H1 (cell line): ENCODE measurements around the gene KIF27. TPM values are rescaled to one million over a fixed set of nuclear protein-coding genes. Genes with fewer than 3 reads are reported as not detected.

ENCODE experiments used
- CTCF ChIA-PET: fragments of 300-600 bp; sonication (Branson Sonifier 250); formaldehyde crosslinking; loops from one replicate; lab custom pipeline; 2021; ENCODE audit not compliant: partially characterized antibody; lab: Charles Lee
- POLR2A ChIA-PET: fragments of 300-600 bp; sonication (Branson Sonifier 250); formaldehyde crosslinking; loops from one replicate; lab custom pipeline; 2021; ENCODE audit warnings: inconsistent platforms; ENCODE audit not compliant: partially characterized antibody; lab: Charles Lee
- DNase-seq, 2 experiments: peaks; one replicate each; pipeline versions ENCODE4 v3.0.0 to v3.0.0-alpha.2; 2010 to 2022; ENCODE audit warnings: low spot score in 2 of 2, low read depth in 1 of 2, mixed read lengths in 1 of 2
- FAIRE-seq: peaks from 2 replicates; lab custom pipeline; 2011; peaks lifted over from hg19 to GRCh38; lab: Jason Lieb, UNC
- H2AFZ ChIP-seq: 2 replicates; pipeline ENCODE4 v1.8.1; 2012; ENCODE audit warnings: low read length, inconsistent platforms
- H2AK5ac ChIP-seq: 2 replicates; pipeline ENCODE4 v1.6.1; 2013; ENCODE audit warnings: low read depth, low read length
- H2BK120ac ChIP-seq: replicated peaks from 2 replicates; pipeline ENCODE3; 2013; ENCODE audit warnings: low read depth, low read length, inconsistent platforms
- H2BK12ac ChIP-seq: 2 replicates; pipeline ENCODE4 v1.6.1; 2013; ENCODE audit warnings: low read depth, low read length
- H2BK15ac ChIP-seq: 2 replicates; pipeline ENCODE4 v1.6.1; 2013; ENCODE audit warnings: low read length
- H2BK20ac ChIP-seq: 2 replicates; pipeline ENCODE4 v1.6.1; 2013; ENCODE audit warnings: low read length
- H2BK5ac ChIP-seq: 2 replicates; pipeline ENCODE4 v1.6.1; 2013; ENCODE audit warnings: low read depth, low read length
- H3K14ac ChIP-seq: 2 replicates; pipeline ENCODE4 v1.6.1; 2013; ENCODE audit warnings: inconsistent platforms; ENCODE audit not compliant: insufficient read length
- H3K18ac ChIP-seq: 2 replicates; pipeline ENCODE4 v1.6.1; 2013; ENCODE audit warnings: low read length; ENCODE audit errors: extremely low read depth
- H3K23ac ChIP-seq: 2 replicates; pipeline ENCODE4 v1.6.1; 2013; ENCODE audit warnings: inconsistent platforms; ENCODE audit not compliant: insufficient read length
- H3K23me2 ChIP-seq: 2 replicates; pipeline ENCODE4 v1.6.1; 2013; ENCODE audit warnings: low read depth, low read length
- H3K27ac ChIP-seq: 2 replicates; pipeline ENCODE4 v1.6.1; 2011; ENCODE audit warnings: low read depth, low read length, inconsistent platforms
- H3K27me3 ChIP-seq, 4 experiments: replicated peaks in 1 of 4; 1 replicate in 1 of 4; 2 replicates in 3 of 4; pipeline versions ENCODE4 v1.6.1 to v1.8.1; 2011 to 2013; ENCODE audit warnings: low read length in 3 of 4, mild to moderate bottlenecking in 3 of 4, inconsistent platforms in 2 of 4, mixed read lengths in 2 of 4, moderate library complexity in 1 of 4; ENCODE audit not compliant: control insufficient read depth in 3 of 4, insufficient read depth in 3 of 4; ENCODE audit errors: extremely low read depth in 1 of 4
- H3K36me3 ChIP-seq, 4 experiments: 2 replicates each; pipeline versions ENCODE4 v1.6.1 to v1.8.1; 2011 to 2013; ENCODE audit warnings: mild to moderate bottlenecking in 4 of 4, low read length in 3 of 4, moderate library complexity in 2 of 4, control low read depth in 1 of 4, inconsistent platforms in 1 of 4; ENCODE audit not compliant: insufficient read depth in 4 of 4, control insufficient read depth in 2 of 4
- H3K4ac ChIP-seq: replicated peaks from 2 replicates; pipeline ENCODE3; 2013; ENCODE audit warnings: low read length, low read depth, mixed read lengths, inconsistent platforms; ENCODE audit not compliant: insufficient read length
- H3K4me1 ChIP-seq, 4 experiments: replicated peaks in 1 of 4; 1 replicate in 1 of 4; 2 replicates in 3 of 4; pipeline versions ENCODE4 v1.6.1 to v1.8.1; 2011 to 2013; ENCODE audit warnings: low read length in 3 of 4, inconsistent platforms in 2 of 4, mixed read lengths in 1 of 4; ENCODE audit not compliant: insufficient read depth in 4 of 4, control insufficient read depth in 3 of 4
- H3K4me2 ChIP-seq, 2 experiments: 2 replicates each; pipeline versions ENCODE4 v1.6.1 to v1.8.1; 2011 to 2013; ENCODE audit warnings: low read depth in 2 of 2, low read length in 2 of 2, control low read depth in 1 of 2, inconsistent platforms in 1 of 2, mild to moderate bottlenecking in 1 of 2; ENCODE audit not compliant: insufficient read depth in 1 of 2
- H3K4me3 ChIP-seq, 4 experiments: fragments of 200-600, 300-600 bp in 1 of 4; sonication (generic), shearing (Covaris generic), sonication (Bioruptor Twin) in 1 of 4; 2 replicates each; pipeline versions ENCODE4 v1.5.1 to v1.8.1; 2011 to 2016; ENCODE audit warnings: low read length in 4 of 4, low read depth in 3 of 4, control low read depth in 2 of 4, inconsistent platforms in 2 of 4, mild to moderate bottlenecking in 2 of 4, mixed read lengths in 1 of 4, moderate library complexity in 1 of 4; ENCODE audit not compliant: insufficient read depth in 2 of 4; ENCODE audit errors: extremely low read depth in 1 of 4
- H3K56ac ChIP-seq: replicated peaks from 2 replicates; pipeline ENCODE3; 2013; ENCODE audit warnings: low read depth, mild to moderate bottlenecking, mixed read lengths, low read length, inconsistent platforms; ENCODE audit not compliant: insufficient read length
- H3K79me1 ChIP-seq: 2 replicates; pipeline ENCODE4 v1.6.1; 2013; ENCODE audit warnings: low read depth, low read length, control low read depth
- H3K79me2 ChIP-seq, 2 experiments: 2 replicates each; pipeline versions ENCODE4 v1.6.1 to v1.8.1; 2012 to 2013; ENCODE audit warnings: low read length in 2 of 2, mild to moderate bottlenecking in 2 of 2, inconsistent platforms in 1 of 2; ENCODE audit not compliant: insufficient read depth in 2 of 2, control insufficient read depth in 1 of 2
- H3K9ac ChIP-seq, 4 experiments: replicated peaks in 1 of 4; 1 replicate in 1 of 4; 2 replicates in 3 of 4; pipeline versions ENCODE4 v1.6.1 to v1.8.1; 2011 to 2013; ENCODE audit warnings: low read depth in 3 of 4, low read length in 3 of 4, control low read depth in 2 of 4, mild to moderate bottlenecking in 2 of 4, moderate library complexity in 2 of 4, inconsistent platforms in 1 of 4; ENCODE audit errors: extremely low read depth in 1 of 4
- H3K9me3 ChIP-seq, 2 experiments: 2 replicates each; pipeline versions ENCODE4 v1.6.1 to v1.8.1; 2012 to 2013; ENCODE audit warnings: mild to moderate bottlenecking in 2 of 2, moderate library complexity in 2 of 2, control low read depth in 1 of 2, inconsistent platforms in 1 of 2, low read depth in 1 of 2, low read length in 1 of 2, mixed read lengths in 1 of 2; ENCODE audit not compliant: insufficient read depth in 2 of 2
- H4K20me1 ChIP-seq, 2 experiments: replicated peaks in 1 of 2; 2 replicates each; pipeline versions ENCODE3 to v1.8.1; 2011 to 2013; ENCODE audit warnings: inconsistent platforms in 2 of 2, low read length in 2 of 2, mild to moderate bottlenecking in 1 of 2; ENCODE audit not compliant: insufficient read depth in 2 of 2, control insufficient read depth in 1 of 2
- H4K5ac ChIP-seq: 2 replicates; pipeline ENCODE4 v1.6.1; 2013; ENCODE audit warnings: low read length, low read depth, mixed read lengths, inconsistent platforms; ENCODE audit not compliant: insufficient read length
- H4K8ac ChIP-seq: 2 replicates; pipeline ENCODE4 v1.8.0; 2013; ENCODE audit warnings: mild to moderate bottlenecking, moderate library complexity, low read length, inconsistent platforms; ENCODE audit not compliant: insufficient read depth; ENCODE audit errors: extremely low read depth
- H4K91ac ChIP-seq: replicated peaks from 2 replicates; pipeline ENCODE3; 2013; ENCODE audit warnings: low read length, mixed read lengths, inconsistent platforms; ENCODE audit not compliant: insufficient read length
- ASH2L ChIP-seq: fragments of 200-600, 300-600 bp; sonication (generic); IDR thresholded peaks from one replicate; pipeline ENCODE4 v1.7.1; 2017; ENCODE audit warnings: low read length
- BCL11A ChIP-seq, 2 experiments: IDR thresholded peaks; one replicate each; pipeline ENCODE4 v1.6.1; 2011; ENCODE audit warnings: low read depth in 2 of 2, low read length in 2 of 2, mild to moderate bottlenecking in 2 of 2
- BRCA1 ChIP-seq: IDR thresholded peaks from 2 replicates; pipeline ENCODE4 v1.6.1; 2012; ENCODE audit warnings: low read depth, low read length, improper control_type of control experiment
- GABPA ChIP-seq: IDR thresholded peaks from 2 replicates; pipeline ENCODE4 v1.6.1; 2011; ENCODE audit warnings: mild to moderate bottlenecking, low read length, moderate library complexity, borderline replicate concordance; ENCODE audit not compliant: insufficient read depth
- HDAC6 ChIP-seq: IDR thresholded peaks from one replicate; pipeline ENCODE4 v1.7.1; 2012; ENCODE audit warnings: low read depth, mild to moderate bottlenecking, inconsistent platforms, low read length, moderate library complexity
- RNF2 ChIP-seq: fragments of 200-900, 300-1000 bp; sonication (generic); IDR thresholded peaks from 2 replicates; pipeline ENCODE4 v1.7.1; 2016; ENCODE audit warnings: borderline replicate concordance, low read depth, mild to moderate bottlenecking, antibody characterized with exemption, low read length; ENCODE audit not compliant: poor library complexity, severe bottlenecking; ENCODE audit errors: missing control alignments
- SIRT6 ChIP-seq: IDR thresholded peaks from one replicate; pipeline ENCODE4 v1.7.1; 2012; ENCODE audit warnings: low read length, inconsistent platforms
- TCF12 ChIP-seq: IDR thresholded peaks from 2 replicates; pipeline ENCODE4 v1.6.1; 2011; ENCODE audit warnings: low read depth, mild to moderate bottlenecking, low read length
- TEAD4 ChIP-seq: IDR thresholded peaks from 2 replicates; pipeline ENCODE4 v1.6.1; 2012; ENCODE audit warnings: low read depth, low read length, inconsistent platforms, mixed read lengths
- YY1 ChIP-seq: IDR thresholded peaks from 2 replicates; pipeline ENCODE4 v1.6.1; 2011; ENCODE audit warnings: low read depth, mild to moderate bottlenecking, low read length
- WGBS, 2 experiments: shearing (Covaris generic) in 1 of 2; methylation state at CpG; one replicate each; pipeline versions ENCODE4 v1.1.6 to v1.1.7; 2013 to 2015; ENCODE audit warnings: low lambda C conversion rate in 2 of 2, mixed read lengths in 2 of 2, inconsistent platforms in 1 of 2, low coverage in 1 of 2, missing lambda C conversion rate in 1 of 2; ENCODE audit not compliant: insufficient replicate concordance in 2 of 2, insufficient coverage in 1 of 2, insufficient read length in 1 of 2; ENCODE audit errors: extremely low coverage in 1 of 2, missing lambda C conversion rate in 1 of 2; 5-methylcytosine and 5-hydroxymethylcytosine counted together
- polyA plus RNA-seq, 7 experiments: library from polyadenylated mRNA; depleted of rRNA in 3 of 7; stranded (reverse) in 5 of 7; unstranded in 2 of 7; fragments of >200 nt in 5 of 7; fragments of 200-250 nt in 2 of 7; gene quantifications; 1 replicate in 5 of 7; 2 replicates in 1 of 7; 4 replicates in 1 of 7; pipeline versions ENCODE4 v1.2.1 to v1.2.3, GENCODE V29; 2011 to 2013; ENCODE audit warnings: missing spikeins in 2 of 7, mixed read lengths in 2 of 7
- total RNA-seq: library from RNA; stranded (reverse); fragmentation: NEBNext Ultra II Directional; extraction: Animal tissue kit (Norgen Biotek cat#: 25700); gene quantifications from 2 replicates; pipeline ENCODE4 v1.2.1, GENCODE V29; 2021
- TF ChIP-seq, protein P1 (sequence below): IDR thresholded peaks from 2 replicates; pipeline ENCODE4 v1.6.1; 2011; ENCODE audit warnings: low read depth, mild to moderate bottlenecking, low read length; ENCODE audit not compliant: insufficient read depth
- TF ChIP-seq, protein P2 (sequence below): IDR thresholded peaks from 2 replicates; pipeline ENCODE4 v1.6.1; 2012; ENCODE audit warnings: inconsistent platforms
- TF ChIP-seq, protein P3 (sequence below): IDR thresholded peaks from 2 replicates; pipeline ENCODE4 v1.6.1; 2012; ENCODE audit warnings: inconsistent platforms

The KIF27 gene
- total and polyA plus RNA-seq, 2 of the 8 experiments (the other 6 are each of a cell fraction or from before 2014, with no cell fraction given): 0.47 to 7.0 TPM

GRCh38 chr9:83927591-83927990, 6.4 kb upstream of the KIF27 start:
- Histone ChIP-seq H3K36me3 (no peaks in the 10 kb centered on the region), H3K4me3 (no peak overlapping the region), H3K56ac (no peak overlapping the region), H2BK20ac (no peak overlapping the region), H3K23ac (no peak overlapping the region), H3K14ac (no peak overlapping the region), H3K9ac (no peak overlapping the region), H2AK5ac (no peak overlapping the region), H3K9me3 (no peaks in the 10 kb centered on the region), H3K18ac (no peak overlapping the region), H3K27ac (no peak overlapping the region), H4K91ac (no peak overlapping the region), H3K27me3 (no peaks in the 10 kb centered on the region), H4K5ac (no peak overlapping the region), H3K79me2 (no peaks in the 10 kb centered on the region), H2AFZ (no peak overlapping the region), H3K23me2 (no peaks in the 10 kb centered on the region), H2BK5ac (no peak overlapping the region), H3K4me2 (no peak overlapping the region), H3K4me1 (no peaks in the 10 kb centered on the region), H3K4ac (no peak overlapping the region), H2BK120ac (no peak overlapping the region), H2BK12ac (no peak overlapping the region), H3K79me1 (no peaks in the 10 kb centered on the region), H4K8ac (no peak overlapping the region), H2BK15ac (no peak overlapping the region), H4K20me1 (no peaks in the 10 kb centered on the region)
- POLR2A ChIA-PET: interaction anchor here (1.4 kb wide), 1 partner anchor 53 kb away, joined by 4 read pairs; the partner anchor contains the start of genes HNRNPK and RMI1
- CTCF ChIA-PET: no interaction called here
- DNase-seq (no peak), FAIRE-seq (no peak)
- WGBS, 2 experiments: 100% methylated on average over 1 of the region's 1 CpG; no CpG with 5 or more reads in 1 of the 2 experiments
- TF ChIP-seq RNF2: no peak
- no peak for TF ChIP-seq GABPA
- TF ChIP-seq, protein P1, sequence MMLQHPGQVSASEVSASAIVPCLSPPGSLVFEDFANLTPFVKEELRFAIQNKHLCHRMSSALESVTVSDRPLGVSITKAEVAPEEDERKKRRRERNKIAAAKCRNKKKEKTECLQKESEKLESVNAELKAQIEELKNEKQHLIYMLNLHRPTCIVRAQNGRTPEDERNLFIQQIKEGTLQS: no peak
- TF ChIP-seq, protein P2, sequence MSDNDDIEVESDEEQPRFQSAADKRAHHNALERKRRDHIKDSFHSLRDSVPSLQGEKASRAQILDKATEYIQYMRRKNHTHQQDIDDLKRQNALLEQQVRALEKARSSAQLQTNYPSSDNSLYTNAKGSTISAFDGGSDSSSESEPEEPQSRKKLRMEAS: no peak
- TF ChIP-seq BCL11A (IDR thresholded peaks at IDR 0.05; ENCODE audit: low read depth in 2 of 2, low read length in 2 of 2): no peak
- TF ChIP-seq YY1: no peak
- TF ChIP-seq TCF12: no peak
- TF ChIP-seq BRCA1: no peak
- TF ChIP-seq TEAD4: no peak
- no peak for TF ChIP-seq SIRT6
- TF ChIP-seq, protein P3, sequence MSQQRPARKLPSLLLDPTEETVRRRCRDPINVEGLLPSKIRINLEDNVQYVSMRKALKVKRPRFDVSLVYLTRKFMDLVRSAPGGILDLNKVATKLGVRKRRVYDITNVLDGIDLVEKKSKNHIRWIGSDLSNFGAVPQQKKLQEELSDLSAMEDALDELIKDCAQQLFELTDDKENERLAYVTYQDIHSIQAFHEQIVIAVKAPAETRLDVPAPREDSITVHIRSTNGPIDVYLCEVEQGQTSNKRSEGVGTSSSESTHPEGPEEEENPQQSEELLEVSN: no peak
- TF ChIP-seq HDAC6: no peak
- no peak for TF ChIP-seq ASH2L
